ENCODE results near the gene LRCH2.

Gene LRCH2

GRCh38 chrX:115089419-115089818 lies 144.5 kb downstream of the LRCH2 start:
- Histone ChIP-seq H3K27me3 (ENCODE audit: control insufficient read depth in 2 of 2, insufficient read depth in 2 of 2, low read length in 2 of 2) (no peaks in the 10 kb centered on the region), H3K4me3 (ENCODE audit: low read length in 2 of 2) (no peak overlapping the region), H3K9me3 (ENCODE audit: control insufficient read depth in 2 of 2, low read length in 2 of 2) (no peaks in the 10 kb centered on the region), H3K27ac (ENCODE audit: low read depth in 2 of 2, low read length in 2 of 2) (no peak overlapping the region), H3K4me1 (ENCODE audit: control insufficient read depth in 2 of 2, insufficient read depth in 2 of 2, low read length in 2 of 2) (no peaks in the 10 kb centered on the region), H3K36me3 (ENCODE audit: control insufficient read depth in 2 of 2, insufficient read depth in 2 of 2, low read length in 2 of 2) (no peaks in the 10 kb centered on the region), H3K9ac (ENCODE audit: low read depth in 1 of 2, low read length in 2 of 2) (no peak overlapping the region)

- Histone ChIP-seq H3K4me3 (ENCODE audit: low read length in 2 of 2) (no peak overlapping the region), H3K27me3 (ENCODE audit: control insufficient read depth in 2 of 2, insufficient read depth in 2 of 2, low read length in 2 of 2) (no peaks in the 10 kb centered on the region), H3K9ac (ENCODE audit: low read depth in 1 of 2, low read length in 2 of 2) (no peak overlapping the region), H3K27ac (ENCODE audit: low read depth in 2 of 2, low read length in 2 of 2) (no peak overlapping the region), H3K36me3 (ENCODE audit: control insufficient read depth in 2 of 2, insufficient read depth in 2 of 2, low read length in 2 of 2) (no peaks in the 10 kb centered on the region), H3K9me3 (ENCODE audit: control insufficient read depth in 2 of 2, low read length in 2 of 2) (no peaks in the 10 kb centered on the region), H3K4me1 (ENCODE audit: control insufficient read depth in 2 of 2, insufficient read depth in 2 of 2, low read length in 2 of 2) (no peaks in the 10 kb centered on the region)
Measured at GRCh38 chrX:115068896-115069295, 165.0 kb downstream of the LRCH2 start.

- no peak overlapping the region for H3K4me3 ChIP-seq (ENCODE audit: low read length in 2 of 2)
- H3K27me3 ChIP-seq (ENCODE audit: control insufficient read depth in 2 of 2, insufficient read depth in 2 of 2, low read length in 2 of 2): no peaks in the 10 kb centered on the region
- H3K27ac ChIP-seq (ENCODE audit: low read depth in 2 of 2, low read length in 2 of 2): no peak overlapping the region
Measured at GRCh38 chrX:115067812-115068211, 166.1 kb downstream of the LRCH2 start.

GRCh38 chrX:115065304-115065703 lies 168.6 kb downstream of the LRCH2 start:
- no peak overlapping the region for H3K27ac ChIP-seq (ENCODE audit: low read depth in 2 of 2, low read length in 2 of 2)
- H3K4me3 ChIP-seq (ENCODE audit: low read length in 2 of 2): no peak overlapping the region
- H3K9me3 ChIP-seq (ENCODE audit: control insufficient read depth in 2 of 2, low read length in 2 of 2): peaks cover 0 to 2% of the 10 kb centered on the region in 2 donors
- no peaks in the 10 kb centered on the region for H3K4me1 ChIP-seq (ENCODE audit: control insufficient read depth in 2 of 2, insufficient read depth in 2 of 2, low read length in 2 of 2)
- no peaks in the 10 kb centered on the region for H3K36me3 ChIP-seq (ENCODE audit: control insufficient read depth in 2 of 2, insufficient read depth in 2 of 2, low read length in 2 of 2)
- H3K9ac ChIP-seq (ENCODE audit: low read depth in 1 of 2, low read length in 2 of 2): no peak overlapping the region
- H3K27me3 ChIP-seq (ENCODE audit: control insufficient read depth in 2 of 2, insufficient read depth in 2 of 2, low read length in 2 of 2): no peaks in the 10 kb centered on the region

More at GRCh38 chrX:115067812-115068211, 166.1 kb downstream of the LRCH2 start:
- H3K4me1 ChIP-seq (ENCODE audit: control insufficient read depth in 2 of 2, insufficient read depth in 2 of 2, low read length in 2 of 2): no peaks in the 10 kb centered on the region
- no peaks in the 10 kb centered on the region for H3K9me3 ChIP-seq (ENCODE audit: control insufficient read depth in 2 of 2, low read length in 2 of 2)
- no peak overlapping the region for H3K9ac ChIP-seq (ENCODE audit: low read depth in 1 of 2, low read length in 2 of 2)
- H3K36me3 ChIP-seq (ENCODE audit: control insufficient read depth in 2 of 2, insufficient read depth in 2 of 2, low read length in 2 of 2): no peaks in the 10 kb centered on the region

All from mucosa of rectum (tissue), 2 donors.